Choroid plexus epithelial cell (primary cell): ENCODE data around the gene KCNG2.

Source experiments
- DNase-seq: peaks from one replicate; pipeline ENCODE4 v3.0.0-alpha.2; 2010; ENCODE audit warnings: low read depth
- H3K4me3 ChIP-seq: 2 replicates; pipeline ENCODE4 v1.5.1; 2011; ENCODE audit warnings: low read depth, mild to moderate bottlenecking, control low read depth, low read length, moderate library complexity
- TF ChIP-seq, protein P1 (sequence below): conservative IDR thresholded peaks from 2 replicates; pipeline ENCODE4 v1.5.1; 2011; ENCODE audit warnings: low read depth, mild to moderate bottlenecking, control low read depth, inconsistent platforms, low read length, moderate library complexity

KCNG2 gene

DNA sequence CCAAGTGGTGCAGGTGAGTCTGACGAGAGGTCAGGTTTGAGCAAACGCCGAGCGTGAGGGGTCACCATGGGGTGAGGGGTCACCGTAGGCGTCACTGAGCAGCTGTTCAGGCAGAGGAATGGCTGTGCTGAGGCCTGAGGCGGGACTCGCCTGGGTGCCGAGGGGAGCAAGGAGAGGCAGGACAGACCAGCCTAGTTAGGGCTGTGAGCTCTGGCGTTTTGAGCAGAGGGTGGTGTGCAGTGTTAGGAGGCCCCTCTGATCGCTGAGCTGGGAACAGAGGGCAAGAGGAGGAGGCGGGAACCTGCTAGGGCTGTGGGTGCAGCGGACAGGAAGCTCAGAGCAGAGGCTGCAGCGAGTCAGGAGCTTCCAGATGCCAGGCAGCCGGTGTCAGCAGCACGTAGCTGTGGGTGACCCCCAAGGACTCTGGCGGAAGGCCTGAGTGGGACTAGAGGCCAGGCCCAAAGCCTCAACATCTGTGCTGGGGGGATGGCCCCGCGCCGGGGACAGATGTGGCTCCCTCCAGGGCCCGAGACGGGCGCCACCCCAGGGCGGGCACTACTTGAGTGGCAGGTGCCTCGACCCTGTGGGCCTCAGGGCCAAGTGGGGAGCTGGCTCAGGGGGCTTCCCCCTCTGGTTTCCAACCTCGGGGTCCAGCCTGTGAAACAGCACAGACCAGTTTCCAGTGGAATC is 55.7 kb downstream of the KCNG2 start:
- DNase-seq, result no peak
- H3K4me3 ChIP-seq, result no peak overlapping the region
- TF ChIP-seq, protein P1, sequence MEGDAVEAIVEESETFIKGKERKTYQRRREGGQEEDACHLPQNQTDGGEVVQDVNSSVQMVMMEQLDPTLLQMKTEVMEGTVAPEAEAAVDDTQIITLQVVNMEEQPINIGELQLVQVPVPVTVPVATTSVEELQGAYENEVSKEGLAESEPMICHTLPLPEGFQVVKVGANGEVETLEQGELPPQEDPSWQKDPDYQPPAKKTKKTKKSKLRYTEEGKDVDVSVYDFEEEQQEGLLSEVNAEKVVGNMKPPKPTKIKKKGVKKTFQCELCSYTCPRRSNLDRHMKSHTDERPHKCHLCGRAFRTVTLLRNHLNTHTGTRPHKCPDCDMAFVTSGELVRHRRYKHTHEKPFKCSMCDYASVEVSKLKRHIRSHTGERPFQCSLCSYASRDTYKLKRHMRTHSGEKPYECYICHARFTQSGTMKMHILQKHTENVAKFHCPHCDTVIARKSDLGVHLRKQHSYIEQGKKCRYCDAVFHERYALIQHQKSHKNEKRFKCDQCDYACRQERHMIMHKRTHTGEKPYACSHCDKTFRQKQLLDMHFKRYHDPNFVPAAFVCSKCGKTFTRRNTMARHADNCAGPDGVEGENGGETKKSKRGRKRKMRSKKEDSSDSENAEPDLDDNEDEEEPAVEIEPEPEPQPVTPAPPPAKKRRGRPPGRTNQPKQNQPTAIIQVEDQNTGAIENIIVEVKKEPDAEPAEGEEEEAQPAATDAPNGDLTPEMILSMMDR, result no peak

DNA sequence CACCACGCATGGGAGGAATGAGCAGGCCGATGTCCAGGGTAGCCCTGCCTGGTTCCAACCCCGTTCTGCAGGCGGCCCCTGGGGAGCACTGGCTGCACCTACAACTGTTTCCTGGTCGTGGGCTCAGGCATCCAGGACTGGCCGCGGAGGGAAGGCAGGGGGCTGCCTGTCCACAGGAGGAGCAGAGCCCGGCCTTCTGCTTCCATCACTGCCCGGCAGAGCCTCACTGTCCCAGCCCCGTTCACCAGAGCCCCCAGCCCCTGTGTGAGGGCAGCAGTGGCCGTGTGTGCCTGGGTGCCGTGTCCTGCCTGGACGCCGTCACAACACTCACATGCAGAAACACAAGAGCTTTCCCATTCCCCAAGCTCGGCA is 56.2 kb downstream of the KCNG2 start:
- DNase-seq, result no peak
- no peak overlapping the region for H3K4me3 ChIP-seq
- TF ChIP-seq, protein P1, result no peak

DNA sequence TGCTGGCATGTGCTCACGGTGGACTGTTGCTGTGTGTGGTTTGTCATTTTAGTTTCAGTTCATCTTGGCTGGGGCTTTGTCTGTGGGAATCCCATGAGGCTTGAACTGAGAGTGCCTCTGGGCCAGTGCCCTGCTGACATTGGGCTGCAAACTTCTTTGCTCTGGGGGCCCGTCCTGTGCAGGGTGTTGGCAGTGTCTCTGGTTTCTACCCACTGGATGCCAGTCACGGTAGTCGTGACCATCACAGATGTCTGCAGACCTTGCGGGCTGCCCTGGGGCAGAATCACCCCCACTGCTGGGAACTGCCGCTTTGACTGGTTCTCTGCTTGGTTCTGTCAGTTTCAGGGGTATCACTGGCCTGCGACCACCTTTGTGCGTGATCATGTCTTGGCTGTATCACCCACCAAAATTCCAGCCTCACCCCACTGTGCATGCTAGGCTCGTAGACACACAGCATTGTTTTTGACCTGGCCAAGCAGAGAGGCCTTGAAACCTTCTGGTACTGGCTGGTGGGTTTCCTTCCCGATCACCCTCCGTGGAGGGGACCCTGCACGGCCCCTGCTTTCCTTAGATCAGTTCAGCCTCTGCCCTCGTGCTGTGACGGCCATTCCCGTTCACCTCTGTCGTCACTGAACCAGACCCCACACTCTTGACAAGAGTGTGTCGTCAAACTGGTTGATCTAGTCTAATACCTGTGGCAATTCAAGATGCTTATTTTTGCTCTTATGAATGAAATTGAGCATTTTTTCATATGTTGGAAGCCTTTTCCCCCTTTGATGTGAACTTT is 57.6 kb downstream of the KCNG2 start:
- TF ChIP-seq, protein P1, result no peak
- DNase-seq, result no peak
- H3K4me3 ChIP-seq, result no peak overlapping the region

DNA sequence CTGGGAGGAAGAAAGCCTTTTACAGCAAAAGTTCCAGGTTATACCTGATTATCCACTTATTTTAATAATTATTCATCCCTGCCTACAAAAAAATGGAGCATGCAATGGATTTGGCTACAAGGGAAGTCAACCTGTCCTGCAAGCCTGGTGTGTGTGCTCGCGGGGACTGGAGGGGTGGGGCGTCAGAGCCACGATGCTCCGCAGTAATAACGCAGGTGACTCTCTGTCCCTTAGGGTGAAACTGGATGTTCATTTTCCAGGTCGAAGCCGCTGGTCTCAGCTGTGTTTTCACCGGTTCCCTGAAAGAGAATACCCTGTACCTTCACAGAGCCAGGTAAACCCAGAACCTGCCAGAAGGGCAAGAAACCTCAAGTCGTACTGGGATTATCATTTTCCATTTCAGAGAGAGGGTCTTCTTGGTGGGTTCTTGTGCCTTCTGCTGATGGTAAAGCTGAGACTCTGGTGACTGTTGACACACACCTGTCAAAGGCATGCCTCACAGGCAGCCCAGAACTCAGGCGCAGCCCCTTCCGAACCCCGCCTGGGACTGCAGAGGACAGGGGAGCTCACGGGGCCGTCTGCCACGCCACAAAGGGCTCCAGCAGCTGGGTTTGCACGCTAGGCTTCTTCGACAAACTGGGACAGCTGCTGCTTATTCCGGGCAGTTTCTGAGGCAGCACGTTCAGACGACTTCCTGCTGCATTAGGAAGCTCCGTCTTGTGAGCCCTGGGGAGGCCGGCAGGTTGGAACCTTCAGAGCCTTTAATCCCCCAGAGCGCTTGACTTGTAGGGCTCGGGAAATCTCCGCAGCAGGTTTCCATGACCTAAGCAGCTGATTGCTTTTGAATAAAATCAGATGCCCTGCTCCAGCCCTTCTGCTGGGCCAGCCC is 58.6 kb downstream of the KCNG2 start:
- DNase-seq, result peak; percentile 66
- TF ChIP-seq, protein P1, result no peak

DNA sequence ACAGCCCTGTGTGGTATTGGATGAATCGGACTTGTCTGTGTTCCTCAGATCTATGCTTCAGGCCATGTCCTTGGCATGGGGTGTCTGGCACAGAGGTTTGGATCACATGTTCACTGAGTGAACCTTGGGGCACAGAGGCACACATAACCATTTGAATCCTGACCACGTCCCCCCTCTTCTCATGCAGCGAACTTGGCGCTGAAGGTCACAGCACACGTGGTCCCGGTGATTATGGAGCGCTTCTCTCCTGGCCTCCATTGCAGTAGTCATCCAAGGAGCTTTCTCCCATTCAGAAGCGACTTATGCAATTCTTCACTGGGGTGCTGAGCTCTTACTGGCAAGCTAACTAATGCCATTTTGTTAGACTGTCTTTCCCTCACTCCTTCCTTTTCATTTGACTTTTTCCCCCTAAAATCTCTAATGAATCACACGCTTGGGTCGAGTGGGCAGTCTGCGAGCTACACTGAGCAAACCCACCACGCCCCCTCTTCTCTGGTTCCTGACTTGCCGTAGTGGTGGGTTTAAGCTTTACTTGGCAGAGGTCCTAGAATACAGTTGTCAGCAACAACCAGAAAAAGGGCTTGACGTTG is 59.4 kb downstream of the KCNG2 start:
- peak; percentile 78 for DNase-seq
- TF ChIP-seq, protein P1, result no peak
- H3K4me3 ChIP-seq, result no peak overlapping the region

More for the DNA sequence above, 58.6 kb downstream of the KCNG2 start:
- H3K4me3 ChIP-seq, result peak overlapping the region; percentile 21

DNA sequence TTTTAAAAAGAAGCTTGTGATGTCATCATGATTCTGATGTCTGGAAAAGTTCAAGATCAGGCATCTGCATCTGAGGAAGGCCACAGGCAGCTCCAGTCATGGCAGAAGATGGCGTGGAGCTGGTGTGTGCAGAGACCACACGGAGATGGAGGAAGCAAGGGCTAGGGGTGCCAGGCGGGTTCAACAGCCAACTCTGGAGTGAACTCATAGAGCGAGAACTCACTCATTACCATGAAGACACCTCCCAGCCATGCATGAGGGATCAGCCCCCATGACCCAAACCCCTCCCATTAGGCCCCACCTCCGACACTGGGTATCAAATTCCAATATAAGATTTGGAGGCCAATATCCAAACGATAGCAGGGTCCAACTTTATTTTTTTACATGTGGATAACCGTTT is 61.6 kb downstream of the KCNG2 start:
- no peak for DNase-seq
- H3K4me3 ChIP-seq, result no peak overlapping the region
- TF ChIP-seq, protein P1, result no peak
